ENCODE data around the gene SMIM28.

The SMIM28 gene

DNA sequence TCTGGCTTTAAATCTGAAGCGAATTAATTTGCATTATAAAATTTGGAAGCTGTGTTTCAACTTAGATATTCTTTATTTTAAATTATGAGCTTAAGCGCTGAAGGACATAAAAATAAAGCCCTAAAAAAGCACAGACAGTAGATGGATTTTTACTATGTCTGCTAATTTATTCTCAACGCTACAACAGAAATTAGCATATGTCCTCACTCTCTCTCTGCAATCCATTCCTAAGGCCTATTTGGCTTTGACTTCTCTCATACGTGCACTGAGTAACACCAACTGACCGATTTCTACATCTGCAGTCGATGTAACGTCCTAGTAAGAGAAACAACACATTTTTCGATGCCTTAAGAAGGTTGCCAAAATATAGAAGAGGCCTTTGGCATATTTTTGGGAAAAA is 50.0 kb downstream of the SMIM28 start:
- Histone ChIP-seq H3K36me3 (replicated peaks; ENCODE audit: insufficient read depth, low read length) (no peaks in the 10 kb centered on the region), H2AFZ (ENCODE audit: low read length) (no peak overlapping the region), H3F3A (ENCODE audit: insufficient read depth, low read length) (no peaks in the 10 kb centered on the region), H3K27me3 (replicated peaks; ENCODE audit: insufficient read depth, low read length) (no peaks in the 10 kb centered on the region), H3K4me1 (ENCODE audit: low read length) (no peaks in the 10 kb centered on the region), H3K9me3 (replicated peaks; ENCODE audit: insufficient read depth, low read length) (no peaks in the 10 kb centered on the region), H3K4me3 (ENCODE audit: low read length) (no peak overlapping the region), H3K79me2 (ENCODE audit: low read length) (no peaks in the 10 kb centered on the region), H4K20me1 (ENCODE audit: insufficient read depth, low read length) (no peaks in the 10 kb centered on the region), H3K9ac (ENCODE audit: low read length) (no peak overlapping the region), H3K27ac (ENCODE audit: low read length) (no peak overlapping the region), H3K4me2 (ENCODE audit: low read depth, low read length) (no peak overlapping the region), H3K9me2 (replicated peaks; ENCODE audit: insufficient read depth, low read length) (no peaks in the 10 kb centered on the region)
- DNase-seq = no peak
- TF ChIP-seq, protein P1, sequence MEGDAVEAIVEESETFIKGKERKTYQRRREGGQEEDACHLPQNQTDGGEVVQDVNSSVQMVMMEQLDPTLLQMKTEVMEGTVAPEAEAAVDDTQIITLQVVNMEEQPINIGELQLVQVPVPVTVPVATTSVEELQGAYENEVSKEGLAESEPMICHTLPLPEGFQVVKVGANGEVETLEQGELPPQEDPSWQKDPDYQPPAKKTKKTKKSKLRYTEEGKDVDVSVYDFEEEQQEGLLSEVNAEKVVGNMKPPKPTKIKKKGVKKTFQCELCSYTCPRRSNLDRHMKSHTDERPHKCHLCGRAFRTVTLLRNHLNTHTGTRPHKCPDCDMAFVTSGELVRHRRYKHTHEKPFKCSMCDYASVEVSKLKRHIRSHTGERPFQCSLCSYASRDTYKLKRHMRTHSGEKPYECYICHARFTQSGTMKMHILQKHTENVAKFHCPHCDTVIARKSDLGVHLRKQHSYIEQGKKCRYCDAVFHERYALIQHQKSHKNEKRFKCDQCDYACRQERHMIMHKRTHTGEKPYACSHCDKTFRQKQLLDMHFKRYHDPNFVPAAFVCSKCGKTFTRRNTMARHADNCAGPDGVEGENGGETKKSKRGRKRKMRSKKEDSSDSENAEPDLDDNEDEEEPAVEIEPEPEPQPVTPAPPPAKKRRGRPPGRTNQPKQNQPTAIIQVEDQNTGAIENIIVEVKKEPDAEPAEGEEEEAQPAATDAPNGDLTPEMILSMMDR (IDR thresholded peaks at IDR 0.05; ENCODE audit: low read length) = no peak
- no peak for TF ChIP-seq EZH2phosphoT487 (IDR thresholded peaks at IDR 0.05; ENCODE audit: low read length)
- TF ChIP-seq EZH2 (optimal IDR thresholded peaks at IDR 0.05; ENCODE audit: low read depth, low read length) = no peak

DNA sequence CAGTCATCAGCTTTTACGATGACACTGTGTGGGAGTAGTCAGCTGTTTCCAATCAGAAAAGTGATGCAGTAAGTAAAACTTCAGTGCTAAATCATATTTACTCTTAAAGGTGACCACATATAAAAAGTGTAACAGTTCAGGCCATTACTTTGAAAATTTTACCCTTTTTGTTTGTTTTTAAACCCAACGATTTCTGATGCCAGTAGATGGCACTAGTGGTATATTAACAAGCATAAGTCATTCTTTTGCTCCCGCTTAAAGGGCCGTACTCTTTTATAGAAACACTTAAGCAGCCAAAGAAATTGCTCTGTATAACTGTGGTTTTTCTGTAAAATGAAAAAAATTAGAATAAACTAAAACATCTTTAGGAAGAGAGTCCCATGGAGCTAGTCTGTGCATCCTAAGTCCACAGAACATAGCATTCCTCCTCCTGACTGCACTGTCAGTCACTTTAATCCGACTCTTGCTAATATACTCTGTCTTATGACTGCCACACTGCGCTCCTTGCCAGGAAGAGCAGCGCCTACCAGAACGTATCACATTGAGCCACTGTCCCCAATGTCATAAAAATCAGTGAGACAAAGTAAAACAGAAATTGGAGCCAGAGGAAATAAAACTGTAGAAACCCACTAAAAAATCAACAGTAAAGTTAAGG is 51.4 kb downstream of the SMIM28 start:
- Histone ChIP-seq H3K27me3 (replicated peaks; ENCODE audit: insufficient read depth, low read length) (no peaks in the 10 kb centered on the region), H3K27ac (ENCODE audit: low read length) (no peak overlapping the region), H3K9me3 (replicated peaks; ENCODE audit: insufficient read depth, low read length) (no peaks in the 10 kb centered on the region), H3K4me1 (ENCODE audit: low read length) (no peaks in the 10 kb centered on the region), H3K9me2 (replicated peaks; ENCODE audit: insufficient read depth, low read length) (no peaks in the 10 kb centered on the region), H4K20me1 (ENCODE audit: insufficient read depth, low read length) (no peaks in the 10 kb centered on the region), H3K36me3 (replicated peaks; ENCODE audit: insufficient read depth, low read length) (no peaks in the 10 kb centered on the region), H3K4me2 (ENCODE audit: low read depth, low read length) (no peak overlapping the region), H3F3A (ENCODE audit: insufficient read depth, low read length) (no peaks in the 10 kb centered on the region), H2AFZ (ENCODE audit: low read length) (no peak overlapping the region), H3K9ac (ENCODE audit: low read length) (no peak overlapping the region), H3K79me2 (ENCODE audit: low read length) (no peaks in the 10 kb centered on the region), H3K4me3 (ENCODE audit: low read length) (no peak overlapping the region)
- DNase-seq = peak; percentile 57
- TF ChIP-seq, protein P1 (IDR thresholded peaks at IDR 0.05; ENCODE audit: low read length) = peak; percentile 62
- TF ChIP-seq EZH2 (optimal IDR thresholded peaks at IDR 0.05; ENCODE audit: low read depth, low read length) = no peak

DNA sequence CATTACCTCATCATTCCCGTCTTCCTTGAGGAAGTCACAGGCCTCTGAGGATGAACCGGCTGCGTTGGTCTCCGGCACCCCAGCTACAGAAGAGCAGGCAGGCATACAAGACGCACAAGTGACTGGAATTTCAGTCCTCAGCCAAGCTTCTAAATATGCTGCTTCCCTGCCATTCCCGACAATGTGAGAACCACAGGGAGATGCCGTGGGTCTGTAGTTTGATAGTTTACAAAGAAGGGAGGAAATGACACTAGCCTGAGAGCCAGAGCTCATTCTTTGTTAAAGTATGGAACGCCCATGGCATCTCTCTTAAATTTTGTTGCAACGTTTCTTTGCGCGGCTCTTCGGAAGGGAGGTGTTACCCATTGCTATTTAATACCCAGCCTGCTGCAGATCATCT is 52.1 kb downstream of the SMIM28 start:
- no peaks in the 10 kb centered on the region for H3K27me3 ChIP-seq (replicated peaks; ENCODE audit: insufficient read depth, low read length)
- H3K9me3 ChIP-seq (replicated peaks; ENCODE audit: insufficient read depth, low read length) = no peaks in the 10 kb centered on the region
- no peak overlapping the region for H3K27ac ChIP-seq (ENCODE audit: low read length)
- no peaks in the 10 kb centered on the region for H3K4me1 ChIP-seq (ENCODE audit: low read length)
- H3K36me3 ChIP-seq (replicated peaks; ENCODE audit: insufficient read depth, low read length) = no peaks in the 10 kb centered on the region
- H3K79me2 ChIP-seq (ENCODE audit: low read length) = no peaks in the 10 kb centered on the region
- TF ChIP-seq EZH2phosphoT487 (IDR thresholded peaks at IDR 0.05; ENCODE audit: low read length) (no peak), EZH2 (optimal IDR thresholded peaks at IDR 0.05; ENCODE audit: low read depth, low read length) (no peak)
- no peak overlapping the region for H3K4me2 ChIP-seq (ENCODE audit: low read depth, low read length)
- no peak overlapping the region for H3K9ac ChIP-seq (ENCODE audit: low read length)
- no peak for DNase-seq
- H2AFZ ChIP-seq (ENCODE audit: low read length) = no peak overlapping the region
- no peak overlapping the region for H3K4me3 ChIP-seq (ENCODE audit: low read length)
- no peaks in the 10 kb centered on the region for H3K9me2 ChIP-seq (replicated peaks; ENCODE audit: insufficient read depth, low read length)
- no peaks in the 10 kb centered on the region for H4K20me1 ChIP-seq (ENCODE audit: insufficient read depth, low read length)
- H3F3A ChIP-seq (ENCODE audit: insufficient read depth, low read length) = no peaks in the 10 kb centered on the region

DNA sequence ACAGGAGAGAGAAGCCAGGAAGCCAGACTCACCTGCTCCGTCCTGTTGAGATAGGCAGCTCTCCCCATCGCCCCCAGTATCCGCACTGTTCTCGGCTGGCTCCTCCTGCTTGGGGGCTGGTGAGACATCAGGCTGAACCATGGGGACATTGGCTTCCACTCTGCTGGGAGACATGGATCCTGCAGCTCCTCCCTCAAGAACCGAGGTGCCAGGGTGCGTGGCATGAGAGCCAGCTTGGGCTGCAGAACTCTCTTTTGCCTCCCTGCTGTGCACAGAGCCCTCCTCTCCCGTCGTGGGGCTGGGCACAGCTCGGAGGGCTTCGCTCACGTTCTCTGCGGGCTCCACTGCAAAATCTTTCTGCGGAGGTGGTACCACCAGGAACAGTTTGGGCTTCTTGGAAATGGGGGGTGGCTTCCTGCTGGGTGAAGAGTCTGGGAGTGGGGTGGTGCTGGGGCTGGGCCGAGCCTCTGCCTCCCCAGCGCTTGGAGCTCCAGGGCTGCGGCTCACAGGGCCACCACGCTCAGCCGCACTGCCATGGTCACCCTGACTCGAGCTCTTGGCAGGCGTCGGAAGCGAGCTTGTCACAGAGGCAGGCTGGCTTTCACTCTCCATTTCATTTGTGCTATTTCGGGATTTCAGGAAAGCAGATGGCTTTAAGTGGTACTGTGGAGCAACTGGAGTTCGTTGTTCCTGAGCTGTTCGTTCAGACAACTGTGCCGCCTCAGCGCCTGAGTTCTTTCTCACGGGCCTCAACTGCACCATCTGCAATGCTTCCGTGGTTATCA is 52.8 kb downstream of the SMIM28 start:
- TF ChIP-seq, protein P1 (IDR thresholded peaks at IDR 0.05; ENCODE audit: low read length) = no peak
- no peak for TF ChIP-seq EZH2phosphoT487 (IDR thresholded peaks at IDR 0.05; ENCODE audit: low read length)
- no peak for TF ChIP-seq EZH2 (optimal IDR thresholded peaks at IDR 0.05; ENCODE audit: low read depth, low read length)
- no peaks in the 10 kb centered on the region for H3K9me2 ChIP-seq (replicated peaks; ENCODE audit: insufficient read depth, low read length)
- H4K20me1 ChIP-seq (ENCODE audit: insufficient read depth, low read length) = no peaks in the 10 kb centered on the region
- no peak overlapping the region for H3K4me3 ChIP-seq (ENCODE audit: low read length)
- no peak overlapping the region for H3K27ac ChIP-seq (ENCODE audit: low read length)
- H3K4me1 ChIP-seq (ENCODE audit: low read length) = no peaks in the 10 kb centered on the region
- no peak for DNase-seq
- no peaks in the 10 kb centered on the region for H3K79me2 ChIP-seq (ENCODE audit: low read length)
- no peak overlapping the region for H2AFZ ChIP-seq (ENCODE audit: low read length)
- no peak overlapping the region for H3K4me2 ChIP-seq (ENCODE audit: low read depth, low read length)
- H3K9ac ChIP-seq (ENCODE audit: low read length) = no peak overlapping the region
- H3F3A ChIP-seq (ENCODE audit: insufficient read depth, low read length) = no peaks in the 10 kb centered on the region
- H3K27me3 ChIP-seq (replicated peaks; ENCODE audit: insufficient read depth, low read length) = no peaks in the 10 kb centered on the region
- H3K36me3 ChIP-seq (replicated peaks; ENCODE audit: insufficient read depth, low read length) = no peaks in the 10 kb centered on the region
- H3K9me3 ChIP-seq (replicated peaks; ENCODE audit: insufficient read depth, low read length) = no peaks in the 10 kb centered on the region

Measured in MM.1S (cell line).